ENCODE data around the gene CHRNA1. TPM values are rescaled to one million over a fixed set of nuclear protein-coding genes. Genes with fewer than 3 reads are reported as not detected.

CHRNA1 gene
- total RNA-seq, 2 experiments from 2014 or later = not detected

DNA sequence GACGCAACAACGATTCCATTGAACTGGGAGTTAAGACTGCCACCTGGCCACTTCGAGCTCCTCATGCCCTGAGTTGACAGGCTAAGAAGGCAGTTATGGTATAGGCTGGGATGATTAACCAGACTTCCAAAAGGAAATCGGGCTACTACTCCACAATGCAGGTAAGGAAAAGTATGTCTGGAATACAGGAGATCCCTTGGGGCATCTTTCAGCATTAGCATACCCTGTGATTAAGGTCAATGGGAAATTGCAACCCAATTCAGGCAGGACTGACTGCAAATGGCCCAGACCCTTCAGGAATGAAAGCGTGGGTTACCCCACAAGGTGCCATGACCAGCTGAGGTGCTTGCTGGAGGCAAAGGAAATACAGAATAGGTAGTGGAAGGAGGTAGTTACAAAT lies 19.1 kb downstream of the CHRNA1 start:
- Histone ChIP-seq H3K9me3 (ENCODE audit: low read length) (no peaks in the 10 kb centered on the region), H3K4me3 (ENCODE audit: low read depth, low read length, poor library complexity, severe bottlenecking) (no peak overlapping the region), H3K79me2 (ENCODE audit: insufficient read depth, low read depth, low read length) (no peaks in the 10 kb centered on the region), H2AFZ (ENCODE audit: low read length) (no peak overlapping the region), H3K4me1 (ENCODE audit: insufficient read depth, low read length, poor library complexity, severe bottlenecking) (no peaks in the 10 kb centered on the region), H3K36me3 (ENCODE audit: insufficient read depth, low read length) (no peaks in the 10 kb centered on the region), H4K20me1 (ENCODE audit: insufficient read depth, low read length) (no peaks in the 10 kb centered on the region), H3K27ac (ENCODE audit: low read depth, low read length, poor library complexity, severe bottlenecking) (no peak overlapping the region), H3K4me2 (ENCODE audit: low read length) (no peak overlapping the region), H3K9me2 (ENCODE audit: insufficient read depth, low read length) (no peaks in the 10 kb centered on the region)
- ChIA-PET CTCF (ENCODE audit: unreplicated experiment) (no interaction called here), POLR2A (interaction anchor here (0.6 kb wide), 1 partner anchor 58 kb away, joined by 3 read pairs; no protein-coding TSS in a partner anchor)
- DNase-seq (ENCODE audit: low spot score) = no peak
- BruUV-seq (replicated peaks) = no TSS peak
- TF ChIP-seq EZH2phosphoT487 (IDR thresholded peaks at IDR 0.05; ENCODE audit: borderline replicate concordance, low read depth, low read length) = no peak
- TF ChIP-seq, protein P1, sequence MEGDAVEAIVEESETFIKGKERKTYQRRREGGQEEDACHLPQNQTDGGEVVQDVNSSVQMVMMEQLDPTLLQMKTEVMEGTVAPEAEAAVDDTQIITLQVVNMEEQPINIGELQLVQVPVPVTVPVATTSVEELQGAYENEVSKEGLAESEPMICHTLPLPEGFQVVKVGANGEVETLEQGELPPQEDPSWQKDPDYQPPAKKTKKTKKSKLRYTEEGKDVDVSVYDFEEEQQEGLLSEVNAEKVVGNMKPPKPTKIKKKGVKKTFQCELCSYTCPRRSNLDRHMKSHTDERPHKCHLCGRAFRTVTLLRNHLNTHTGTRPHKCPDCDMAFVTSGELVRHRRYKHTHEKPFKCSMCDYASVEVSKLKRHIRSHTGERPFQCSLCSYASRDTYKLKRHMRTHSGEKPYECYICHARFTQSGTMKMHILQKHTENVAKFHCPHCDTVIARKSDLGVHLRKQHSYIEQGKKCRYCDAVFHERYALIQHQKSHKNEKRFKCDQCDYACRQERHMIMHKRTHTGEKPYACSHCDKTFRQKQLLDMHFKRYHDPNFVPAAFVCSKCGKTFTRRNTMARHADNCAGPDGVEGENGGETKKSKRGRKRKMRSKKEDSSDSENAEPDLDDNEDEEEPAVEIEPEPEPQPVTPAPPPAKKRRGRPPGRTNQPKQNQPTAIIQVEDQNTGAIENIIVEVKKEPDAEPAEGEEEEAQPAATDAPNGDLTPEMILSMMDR (conservative IDR thresholded peaks at IDR 0.05; ENCODE audit: low read length) = no peak
- intact Hi-C loops (cut with micrococcal nuclease; ENCODE audit: unreplicated experiment) = loop anchor here (10.0 kb wide), 2 partner anchors 240 to 540 kb away; no protein-coding TSS in a partner anchor

DNA sequence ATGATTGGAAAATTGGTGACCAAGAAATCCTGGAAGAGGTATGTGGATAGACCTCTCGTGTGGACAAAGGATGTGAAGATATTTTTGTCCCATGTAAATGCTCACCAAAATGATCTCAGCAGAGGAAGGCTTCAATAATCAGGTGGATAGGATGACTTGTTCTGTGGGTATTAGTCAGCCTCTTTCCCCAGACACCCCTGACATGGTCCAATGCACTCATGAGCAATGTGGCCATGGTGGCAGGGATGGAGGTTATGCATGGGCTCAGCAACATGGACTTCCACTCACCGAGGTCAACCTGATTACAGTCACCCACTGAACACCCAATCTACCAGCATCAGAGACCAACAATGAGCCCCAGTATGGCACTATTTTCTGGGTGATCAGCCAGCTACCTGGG lies 20.2 kb downstream of the CHRNA1 start:
- H4K20me1 ChIP-seq (ENCODE audit: insufficient read depth, low read length) = no peaks in the 10 kb centered on the region
- no peak overlapping the region for H3K4me3 ChIP-seq (ENCODE audit: low read depth, low read length, poor library complexity, severe bottlenecking)
- no peak for DNase-seq (ENCODE audit: low spot score)
- H3K27ac ChIP-seq (ENCODE audit: low read depth, low read length, poor library complexity, severe bottlenecking) = no peak overlapping the region
- ChIA-PET CTCF (ENCODE audit: unreplicated experiment) (no interaction called here), POLR2A (no interaction called here)
- intact Hi-C loops (cut with micrococcal nuclease; ENCODE audit: unreplicated experiment) = loop anchor here (10.0 kb wide), 2 partner anchors 241 to 541 kb away; no protein-coding TSS in a partner anchor
- no peak overlapping the region for H3K4me2 ChIP-seq (ENCODE audit: low read length)
- TF ChIP-seq EZH2phosphoT487 (IDR thresholded peaks at IDR 0.05; ENCODE audit: borderline replicate concordance, low read depth, low read length) = no peak
- TF ChIP-seq, protein P1 (conservative IDR thresholded peaks at IDR 0.05; ENCODE audit: low read length) = no peak
- H3K36me3 ChIP-seq (ENCODE audit: insufficient read depth, low read length) = no peaks in the 10 kb centered on the region
- H3K4me1 ChIP-seq (ENCODE audit: insufficient read depth, low read length, poor library complexity, severe bottlenecking) = no peaks in the 10 kb centered on the region
- H3K79me2 ChIP-seq (ENCODE audit: insufficient read depth, low read depth, low read length) = no peaks in the 10 kb centered on the region
- H2AFZ ChIP-seq (ENCODE audit: low read length) = no peak overlapping the region
- no peaks in the 10 kb centered on the region for H3K9me3 ChIP-seq (ENCODE audit: low read length)
- no peaks in the 10 kb centered on the region for H3K9me2 ChIP-seq (ENCODE audit: insufficient read depth, low read length)
- BruUV-seq (replicated peaks) = no TSS peak

DNA sequence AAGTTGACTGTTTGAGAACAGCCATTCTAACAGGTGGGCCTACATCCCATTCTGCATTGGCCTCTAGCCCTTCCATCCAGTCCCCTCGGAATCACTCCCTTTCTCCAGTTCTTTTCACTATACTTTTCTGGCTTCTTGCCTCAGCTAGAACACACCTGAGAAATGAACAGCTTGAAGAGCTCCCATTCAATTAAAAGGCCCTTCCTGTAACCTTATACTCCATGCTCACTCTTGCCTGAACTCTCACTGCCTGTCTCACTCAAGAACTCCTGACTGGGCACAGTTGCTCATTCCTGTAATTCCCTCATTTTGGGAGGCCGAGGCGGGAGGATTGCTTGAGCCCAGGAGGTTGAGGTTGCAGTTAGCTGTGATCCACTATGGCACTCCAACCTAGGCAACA lies 23.6 kb downstream of the CHRNA1 start:
- Histone ChIP-seq H3K36me3 (ENCODE audit: insufficient read depth, low read length) (no peaks in the 10 kb centered on the region), H4K20me1 (ENCODE audit: insufficient read depth, low read length) (no peaks in the 10 kb centered on the region), H2AFZ (ENCODE audit: low read length) (no peak overlapping the region), H3K27ac (ENCODE audit: low read depth, low read length, poor library complexity, severe bottlenecking) (no peak overlapping the region), H3K79me2 (ENCODE audit: insufficient read depth, low read depth, low read length) (no peaks in the 10 kb centered on the region), H3K4me1 (ENCODE audit: insufficient read depth, low read length, poor library complexity, severe bottlenecking) (no peaks in the 10 kb centered on the region), H3K9me3 (ENCODE audit: low read length) (no peaks in the 10 kb centered on the region), H3K4me3 (ENCODE audit: low read depth, low read length, poor library complexity, severe bottlenecking) (no peak overlapping the region), H3K4me2 (ENCODE audit: low read length) (no peak overlapping the region), H3K9me2 (ENCODE audit: insufficient read depth, low read length) (no peaks in the 10 kb centered on the region)
- no TSS peak for BruUV-seq (replicated peaks)
- ChIA-PET POLR2A (no interaction called here), CTCF (ENCODE audit: unreplicated experiment) (no interaction called here)
- intact Hi-C loops (cut with micrococcal nuclease; ENCODE audit: unreplicated experiment) = loop anchor here (10.0 kb wide), 2 partner anchors 244 to 544 kb away; no protein-coding TSS in a partner anchor
- TF ChIP-seq, protein P1 (conservative IDR thresholded peaks at IDR 0.05; ENCODE audit: low read length) = no peak
- TF ChIP-seq EZH2phosphoT487 (IDR thresholded peaks at IDR 0.05; ENCODE audit: borderline replicate concordance, low read depth, low read length) = no peak
- DNase-seq (ENCODE audit: low spot score) = no peak
